HepG2 (cell line): ENCODE measurements around the gene ALB. TPM values are rescaled to one million over a fixed set of nuclear protein-coding genes. Genes with fewer than 3 reads are reported as not detected.

Experiments
- CHD4 ChIP-seq: fragments of 200-600 bp; sonication (generic); IDR thresholded peaks from 2 replicates; pipeline ENCODE4 v1.7.0; 2017; ENCODE audit warnings: mild to moderate bottlenecking, low read length, borderline replicate concordance
- GATAD2A ChIP-seq: IDR thresholded peaks from 2 replicates; pipeline ENCODE4 v1.6.1; 2016
- HIVEP1 ChIP-seq: sonication (generic); formaldehyde crosslinking; IDR thresholded peaks from 2 replicates; pipeline ENCODE4 v1.4.0; 2020; ENCODE audit warnings: mild to moderate bottlenecking, missing genetic modification reagents
- HMG20A ChIP-seq: IDR thresholded peaks from 2 replicates; pipeline ENCODE4 v1.6.1; 2016; ENCODE audit warnings: borderline replicate concordance
- IRF2 ChIP-seq: IDR thresholded peaks from 2 replicates; pipeline ENCODE4 v1.6.1; 2018; ENCODE audit warnings: missing genetic modification reagents, missing compliant biosample characterization
- KAT8 ChIP-seq: IDR thresholded peaks from 2 replicates; pipeline ENCODE4 v1.6.1; 2016; ENCODE audit warnings: missing genetic modification reagents, missing compliant biosample characterization
- MEIS1 ChIP-seq: sonication (generic); formaldehyde crosslinking; IDR thresholded peaks from 2 replicates; pipeline ENCODE4 v1.9.0; 2021; ENCODE audit warnings: mild to moderate bottlenecking, missing genetic modification reagents, moderate library complexity, borderline replicate concordance
- RBFOX2 ChIP-seq: fragments of 200-400 bp; formaldehyde crosslinking; IDR thresholded peaks from 2 replicates; pipeline ENCODE4 v1.6.1; 2017; ENCODE audit warnings: low read depth, mild to moderate bottlenecking, low read length
- SOX6 ChIP-seq, 2 experiments: fragments of 450-650 bp in 1 of 2; sonication (generic) in 1 of 2; formaldehyde crosslinking in 1 of 2; IDR thresholded peaks; 2 replicates each; pipeline versions ENCODE4 v1.4.0 to v1.6.1; 2017 to 2020; ENCODE audit warnings: antibody characterized with exemption in 1 of 2, mild to moderate bottlenecking in 1 of 2, missing genetic modification reagents in 1 of 2
- TCF12 ChIP-seq, 2 experiments: fragments of 450-650 bp in 1 of 2; sonication (generic) in 1 of 2; formaldehyde crosslinking in 1 of 2; IDR thresholded peaks; 2 replicates each; pipeline versions ENCODE4 v1.6.1 to v1.8.0; 2017 to 2022; ENCODE audit warnings: antibody characterized with exemption in 1 of 2, mild to moderate bottlenecking in 1 of 2, missing genetic modification reagents in 1 of 2, moderate library complexity in 1 of 2
- TEAD2 ChIP-seq: sonication (generic); formaldehyde crosslinking; IDR thresholded peaks from 2 replicates; pipeline ENCODE4 v1.9.0; 2021; ENCODE audit warnings: missing genetic modification reagents
- XRCC5 ChIP-seq: fragments of 200-400 bp; formaldehyde crosslinking; optimal IDR thresholded peaks from 2 replicates; pipeline ENCODE3; 2017; ENCODE audit warnings: mild to moderate bottlenecking, low read length
- ZFYVE20 ChIP-seq: sonication (generic); formaldehyde crosslinking; IDR thresholded peaks from 2 replicates; pipeline ENCODE4 v1.8.0; 2023; ENCODE audit warnings: low read depth, mild to moderate bottlenecking, moderate library complexity, missing genetic modification reagents, borderline replicate concordance
- ZNF609 ChIP-seq: sonication (generic); formaldehyde crosslinking; IDR thresholded peaks from 2 replicates; pipeline ENCODE4 v1.4.0; 2020; ENCODE audit warnings: mild to moderate bottlenecking, missing genetic modification reagents, borderline replicate concordance
- ZNF644 ChIP-seq: IDR thresholded peaks from 2 replicates; pipeline ENCODE4 v1.6.1; 2016; ENCODE audit warnings: low read depth
- ZNF652 ChIP-seq: IDR thresholded peaks from 2 replicates; pipeline ENCODE4 v1.6.1; 2016; ENCODE audit warnings: low read depth, borderline replicate concordance
- polyA plus RNA-seq, 8 experiments: library from polyadenylated mRNA; depleted of rRNA in 3 of 8; stranded (reverse) in 7 of 8; unstranded in 1 of 8; fragments of >200 nt; fragmentation: Illumina TruSeq in 4 of 8; extraction: Trizol in 4 of 8; gene quantifications; 2 replicates each; pipeline versions ENCODE4 v1.2.1 to v1.2.3, GENCODE V29; 2011 to 2016; ENCODE audit warnings: low read depth in 4 of 8, missing spikeins in 1 of 8, mixed read lengths in 1 of 8; ENCODE audit not compliant: insufficient read depth in 1 of 8
- total RNA-seq, 5 experiments: library from RNA; depleted of rRNA; stranded (reverse); fragments of >200 nt; fragmentation: Illumina TruSeq; extraction: Trizol; gene quantifications; 2 replicates each; pipeline ENCODE4 v1.2.3, GENCODE V29; 2016; ENCODE audit warnings: low read depth in 1 of 5
- TF ChIP-seq, protein P1 (sequence below): sonication (generic); formaldehyde crosslinking; IDR thresholded peaks from 2 replicates; pipeline ENCODE4 v1.9.0; 2021; ENCODE audit warnings: mild to moderate bottlenecking, missing genetic modification reagents

ALB gene
- total and polyA plus RNA-seq, 2 of the 13 experiments (the other 11 are each of a cell fraction or from before 2014, with no cell fraction given): 22,259 to 22,625 TPM

GRCh38 chr4:73396993-73397972 lies 6.8 kb upstream of the ALB start (continued):
- TF ChIP-seq CHD4 (0 out of 2 replicates have a peak, but pooled peaks have one; percentile 26), ZNF652 (CRISPR knock-in tag) (peak; percentile 78), KAT8 (CRISPR knock-in tag) (0 out of 2 replicates have a peak, but pooled peaks have one; percentile 27), TCF12 (IDR thresholded peaks at IDR 0.05) (no peak), TCF12 (CRISPR knock-in tag; IDR thresholded peaks at IDR 0.05) (peak; percentile 30; the same call in 1 of the 2 replicates), SOX6 (IDR thresholded peaks at IDR 0.05) (no peak), SOX6 (CRISPR knock-in tag; IDR thresholded peaks at IDR 0.05) (peak; percentile 84), HMG20A (CRISPR knock-in tag) (peak; percentile 76; the same call in 1 of the 2 replicates), ZFYVE20 (CRISPR knock-in tag) (no peak), XRCC5 (no peak), ZNF644 (peak; percentile 79; the same call in 1 of the 2 replicates), IRF2 (peak; percentile 29; the same call in 1 of the 2 replicates), GATAD2A (CRISPR knock-in tag) (peak; percentile 86), ZNF609 (CRISPR knock-in tag) (peak; percentile 52; the same call in 1 of the 2 replicates), TEAD2 (CRISPR knock-in tag) (no peak), RBFOX2 (peak; percentile 55), HIVEP1 (CRISPR knock-in tag) (no peak), MEIS1 (CRISPR knock-in tag) (no peak)
- TF ChIP-seq, protein P1, sequence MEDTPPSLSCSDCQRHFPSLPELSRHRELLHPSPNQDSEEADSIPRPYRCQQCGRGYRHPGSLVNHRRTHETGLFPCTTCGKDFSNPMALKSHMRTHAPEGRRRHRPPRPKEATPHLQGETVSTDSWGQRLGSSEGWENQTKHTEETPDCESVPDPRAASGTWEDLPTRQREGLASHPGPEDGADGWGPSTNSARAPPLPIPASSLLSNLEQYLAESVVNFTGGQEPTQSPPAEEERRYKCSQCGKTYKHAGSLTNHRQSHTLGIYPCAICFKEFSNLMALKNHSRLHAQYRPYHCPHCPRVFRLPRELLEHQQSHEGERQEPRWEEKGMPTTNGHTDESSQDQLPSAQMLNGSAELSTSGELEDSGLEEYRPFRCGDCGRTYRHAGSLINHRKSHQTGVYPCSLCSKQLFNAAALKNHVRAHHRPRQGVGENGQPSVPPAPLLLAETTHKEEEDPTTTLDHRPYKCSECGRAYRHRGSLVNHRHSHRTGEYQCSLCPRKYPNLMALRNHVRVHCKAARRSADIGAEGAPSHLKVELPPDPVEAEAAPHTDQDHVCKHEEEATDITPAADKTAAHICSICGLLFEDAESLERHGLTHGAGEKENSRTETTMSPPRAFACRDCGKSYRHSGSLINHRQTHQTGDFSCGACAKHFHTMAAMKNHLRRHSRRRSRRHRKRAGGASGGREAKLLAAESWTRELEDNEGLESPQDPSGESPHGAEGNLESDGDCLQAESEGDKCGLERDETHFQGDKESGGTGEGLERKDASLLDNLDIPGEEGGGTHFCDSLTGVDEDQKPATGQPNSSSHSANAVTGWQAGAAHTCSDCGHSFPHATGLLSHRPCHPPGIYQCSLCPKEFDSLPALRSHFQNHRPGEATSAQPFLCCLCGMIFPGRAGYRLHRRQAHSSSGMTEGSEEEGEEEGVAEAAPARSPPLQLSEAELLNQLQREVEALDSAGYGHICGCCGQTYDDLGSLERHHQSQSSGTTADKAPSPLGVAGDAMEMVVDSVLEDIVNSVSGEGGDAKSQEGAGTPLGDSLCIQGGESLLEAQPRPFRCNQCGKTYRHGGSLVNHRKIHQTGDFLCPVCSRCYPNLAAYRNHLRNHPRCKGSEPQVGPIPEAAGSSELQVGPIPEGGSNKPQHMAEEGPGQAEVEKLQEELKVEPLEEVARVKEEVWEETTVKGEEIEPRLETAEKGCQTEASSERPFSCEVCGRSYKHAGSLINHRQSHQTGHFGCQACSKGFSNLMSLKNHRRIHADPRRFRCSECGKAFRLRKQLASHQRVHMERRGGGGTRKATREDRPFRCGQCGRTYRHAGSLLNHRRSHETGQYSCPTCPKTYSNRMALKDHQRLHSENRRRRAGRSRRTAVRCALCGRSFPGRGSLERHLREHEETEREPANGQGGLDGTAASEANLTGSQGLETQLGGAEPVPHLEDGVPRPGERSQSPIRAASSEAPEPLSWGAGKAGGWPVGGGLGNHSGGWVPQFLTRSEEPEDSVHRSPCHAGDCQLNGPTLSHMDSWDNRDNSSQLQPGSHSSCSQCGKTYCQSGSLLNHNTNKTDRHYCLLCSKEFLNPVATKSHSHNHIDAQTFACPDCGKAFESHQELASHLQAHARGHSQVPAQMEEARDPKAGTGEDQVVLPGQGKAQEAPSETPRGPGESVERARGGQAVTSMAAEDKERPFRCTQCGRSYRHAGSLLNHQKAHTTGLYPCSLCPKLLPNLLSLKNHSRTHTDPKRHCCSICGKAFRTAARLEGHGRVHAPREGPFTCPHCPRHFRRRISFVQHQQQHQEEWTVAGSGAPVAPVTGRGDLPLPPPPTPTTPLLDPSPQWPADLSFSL: no peak
